IMR-90 (cell line): ENCODE data around the gene TRAF1. TPM values are rescaled to one million over a fixed set of nuclear protein-coding genes. Genes with fewer than 3 reads are reported as not detected.
A peak's percentile ranks its signal among the peaks of the same experiment; 100 is the strongest.

ENCODE experiments used
- ATAC-seq: fragments of 200-7000 bp; cut with Tn5 transposase; 2 replicates; pipeline ENCODE4 v1.9.1; 2020; ENCODE audit warnings: low read depth, mild to moderate bottlenecking, moderate library complexity
- BruUV-seq: library from RNA; stranded (reverse); fragments of 400-500 nt; replicated peaks from 2 replicates; lab custom pipeline; 2021; lab: Mats Ljungman, UMichigan
- CTCF ChIA-PET: fragments of 300-600 bp; formaldehyde crosslinking; extraction: SDS; loops from one replicate; lab custom pipeline; 2021; ENCODE audit warnings: antibody characterized with exemption; lab: Yijun Ruan, JAX
- POLR2A ChIA-PET: fragments of 300-600 bp; sonication (Branson Sonifier 250); formaldehyde crosslinking; loops from one replicate; lab custom pipeline; 2022; ENCODE audit warnings: antibody characterized with exemption; ENCODE audit not compliant: unreplicated experiment; lab: Charles Lee
- DNase-seq: peaks from one replicate; pipeline ENCODE4 v3.0.0; 2013
- H2AFZ ChIP-seq: replicated peaks from 2 replicates; pipeline ENCODE3; 2013; ENCODE audit warnings: low read length, mild to moderate bottlenecking; ENCODE audit not compliant: poor library complexity
- H2AK5ac ChIP-seq: 2 replicates; pipeline ENCODE4 v1.6.1; 2013; ENCODE audit warnings: low read depth, low read length, inconsistent platforms
- H2AK9ac ChIP-seq: replicated peaks from 2 replicates; pipeline ENCODE3; 2013; ENCODE audit warnings: mild to moderate bottlenecking, low read depth, low read length, moderate library complexity; ENCODE audit not compliant: poor library complexity
- H2BK120ac ChIP-seq: 2 replicates; pipeline ENCODE4 v1.6.1; 2013; ENCODE audit warnings: low read depth, low read length, inconsistent platforms
- H2BK15ac ChIP-seq: 3 replicates; pipeline ENCODE4 v1.6.1; 2013; ENCODE audit warnings: low read depth, low read length, inconsistent platforms
- H2BK20ac ChIP-seq: 2 replicates; pipeline ENCODE4 v1.6.1; 2013; ENCODE audit warnings: low read depth, mild to moderate bottlenecking, inconsistent platforms, low read length, moderate library complexity
- H2BK5ac ChIP-seq: 2 replicates; pipeline ENCODE4 v1.6.1; 2013; ENCODE audit warnings: mild to moderate bottlenecking, low read depth, low read length, inconsistent platforms; ENCODE audit not compliant: poor library complexity, severe bottlenecking
- H3K14ac ChIP-seq: replicated peaks from 2 replicates; pipeline ENCODE4 v1.6.1; 2013; ENCODE audit warnings: low read depth, low read length, inconsistent platforms
- H3K18ac ChIP-seq: 2 replicates; pipeline ENCODE4 v1.6.1; 2013; ENCODE audit warnings: low read depth, low read length, control low read depth
- H3K23ac ChIP-seq: 2 replicates; pipeline ENCODE4 v1.6.1; 2013; ENCODE audit warnings: low read depth, low read length, inconsistent platforms
- H3K27ac ChIP-seq: 2 replicates; pipeline ENCODE4 v1.5.1; 2013; ENCODE audit warnings: mild to moderate bottlenecking, control low read depth, low read length; ENCODE audit not compliant: insufficient read depth
- H3K27me3 ChIP-seq: 2 replicates; pipeline ENCODE4 v1.6.1; 2013; ENCODE audit warnings: low read length; ENCODE audit not compliant: control insufficient read depth, insufficient read depth
- H3K36me3 ChIP-seq: 2 replicates; pipeline ENCODE4 v1.6.1; 2013; ENCODE audit warnings: low read length, mixed read lengths; ENCODE audit not compliant: control insufficient read depth, insufficient read depth
- H3K4ac ChIP-seq: 2 replicates; pipeline ENCODE4 v1.6.1; 2013; ENCODE audit warnings: low read depth, low read length, inconsistent platforms
- H3K4me1 ChIP-seq: 2 replicates; pipeline ENCODE4 v1.6.1; 2013; ENCODE audit warnings: low read length, mixed read lengths; ENCODE audit not compliant: control insufficient read depth, insufficient read depth
- H3K4me2 ChIP-seq: 2 replicates; pipeline ENCODE4 v1.6.1; 2013; ENCODE audit warnings: low read depth, mild to moderate bottlenecking, control low read depth, low read length, moderate library complexity
- H3K4me3 ChIP-seq: 2 replicates; pipeline ENCODE4 v1.5.1; 2013; ENCODE audit warnings: low read depth, mild to moderate bottlenecking, control low read depth, low read length, moderate library complexity; ENCODE audit not compliant: insufficient read depth
- H3K56ac ChIP-seq: 2 replicates; pipeline ENCODE4 v1.6.1; 2013; ENCODE audit warnings: low read length, inconsistent platforms; ENCODE audit not compliant: insufficient read depth; ENCODE audit errors: extremely low read depth
- H3K79me1 ChIP-seq, 2 experiments: 2 replicates each; pipeline ENCODE4 v1.6.1; 2013; ENCODE audit warnings: low read length in 2 of 2, inconsistent platforms in 1 of 2, low read depth in 1 of 2
- H3K9ac ChIP-seq: 2 replicates; pipeline ENCODE4 v1.6.1; 2013; ENCODE audit warnings: low read depth, low read length, control low read depth
- H3K9me1 ChIP-seq: 2 replicates; pipeline ENCODE4 v1.6.1; 2013; ENCODE audit warnings: low read length, inconsistent platforms; ENCODE audit not compliant: insufficient read depth
- H3K9me3 ChIP-seq: 2 replicates; pipeline ENCODE4 v1.6.1; 2013; ENCODE audit warnings: low read length; ENCODE audit not compliant: control insufficient read depth, insufficient read depth
- H4K20me1 ChIP-seq: 2 replicates; pipeline ENCODE4 v1.6.1; 2013; ENCODE audit warnings: low read length, inconsistent platforms; ENCODE audit not compliant: insufficient read depth
- H4K5ac ChIP-seq: 2 replicates; pipeline ENCODE4 v1.6.1; 2013; ENCODE audit warnings: mild to moderate bottlenecking, low read depth, low read length, control low read depth
- H4K8ac ChIP-seq, 2 experiments: 2 replicates each; pipeline ENCODE4 v1.6.1; 2013; ENCODE audit warnings: low read depth in 2 of 2, low read length in 2 of 2, control low read depth in 1 of 2, inconsistent platforms in 1 of 2
- H4K91ac ChIP-seq: 2 replicates; pipeline ENCODE4 v1.6.1; 2013; ENCODE audit warnings: low read depth, low read length, inconsistent platforms; ENCODE audit not compliant: insufficient read depth
- BHLHE40 ChIP-seq: fragments of 150-350 bp; IDR thresholded peaks from 2 replicates; pipeline ENCODE4 v1.6.1; 2016; ENCODE audit warnings: mild to moderate bottlenecking, low read depth, low read length
- CTCF ChIP-seq: conservative IDR thresholded peaks from 2 replicates; pipeline ENCODE4 v1.5.1; 2012; ENCODE audit warnings: mild to moderate bottlenecking, low read depth, low read length, improper control_type of control experiment
- SMC3 ChIP-seq: fragments of 150-350 bp; IDR thresholded peaks from 2 replicates; pipeline ENCODE4 v1.6.1; 2016; ENCODE audit warnings: low read depth, mild to moderate bottlenecking, antibody characterized with exemption, low read length, moderate library complexity
- WGBS, 2 experiments: methylation state at CpG; one replicate each; pipeline versions ENCODE4 v1.1.5 to v1.1.7; 2013; ENCODE audit warnings: missing lambda C conversion rate in 2 of 2; ENCODE audit not compliant: insufficient read length in 1 of 2; ENCODE audit errors: extremely low coverage in 2 of 2; 5-methylcytosine and 5-hydroxymethylcytosine counted together
- dilution Hi-C: fragments of 300-500 bp; cut with HindIII; formaldehyde crosslinking; loops from one replicate; pipeline ENCODE4 v1.14.3; 2018; ENCODE audit warnings: low sequenced_read_pairs; ENCODE audit not compliant: unreplicated experiment
- in situ Hi-C: fragments of 300-500 bp; cut with MboI; formaldehyde crosslinking; loops from 3 replicates; pipeline ENCODE4 v1.14.3; 2019; ENCODE audit warnings: low sequenced_read_pairs, inconsistent platforms, mixed read lengths
- intact Hi-C: fragments of 100-400 bp; cut with micrococcal nuclease; formaldehyde crosslinking; loops from 2 replicates; pipeline ENCODE4 v1.10.0; 2022
- polyA plus RNA-seq, 3 experiments: library from polyadenylated mRNA; depleted of rRNA; stranded (reverse); fragments of >200 nt; gene quantifications; 2 replicates each; pipeline ENCODE4 v1.2.3, GENCODE V29; 2012; ENCODE audit warnings: low replicate concordance in 1 of 3
- total RNA-seq: library from RNA; depleted of rRNA; stranded (reverse); fragments of >200 nt; gene quantifications from 2 replicates; pipeline ENCODE4 v1.2.3, GENCODE V29; 2012

TRAF1 gene
- total and polyA plus RNA-seq, 2 of the 4 experiments (the other 2 are of a cell fraction), result 3.9 to 4.1 TPM

DNA sequence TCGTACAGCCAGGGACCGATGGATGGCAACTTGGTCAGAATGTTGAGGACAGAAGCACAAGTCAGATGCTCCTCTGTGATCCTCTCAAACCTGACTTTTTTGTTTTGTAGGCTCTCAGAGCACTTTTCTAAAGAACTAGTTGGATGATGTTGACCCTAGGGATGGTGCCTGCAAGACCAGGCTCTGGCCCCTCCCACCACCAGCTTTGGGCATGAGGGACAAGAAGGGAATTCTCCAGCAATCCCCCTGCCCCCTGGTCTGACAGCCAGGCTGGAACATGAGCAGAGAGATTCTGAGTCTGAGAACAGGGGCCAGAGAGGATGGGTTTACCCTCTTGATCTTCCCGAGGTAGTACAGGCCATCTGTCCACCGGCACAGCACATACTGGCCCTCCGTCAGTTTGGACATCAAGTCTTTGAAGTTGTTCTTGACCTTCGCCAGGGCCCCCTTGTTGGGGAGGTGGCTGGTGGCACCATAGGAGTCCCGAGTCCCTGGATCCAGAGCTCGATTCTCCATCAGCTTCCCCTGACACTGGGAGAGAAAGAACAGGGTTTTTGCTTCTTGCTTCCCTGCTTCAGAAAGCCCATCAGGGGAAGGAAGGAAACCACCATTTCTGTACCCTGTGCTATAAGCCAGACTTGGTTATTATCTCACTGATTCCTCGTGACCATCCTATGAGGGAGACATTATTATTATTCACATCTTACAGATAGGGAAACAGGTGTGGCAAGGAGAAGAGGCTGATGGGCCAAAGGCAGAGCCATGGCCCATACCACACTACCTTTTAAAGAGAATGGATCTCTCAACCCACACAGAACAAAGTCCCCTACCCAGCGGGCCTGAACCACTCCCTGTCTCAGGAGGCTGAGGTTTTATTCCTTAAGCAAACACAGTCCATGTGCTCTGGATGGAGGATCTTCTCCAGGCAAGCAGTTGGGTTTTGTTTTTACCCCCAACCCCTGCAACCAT is 52.1 kb downstream of the TRAF1 start:
- no peak overlapping the region for H2BK5ac ChIP-seq
- CTCF ChIA-PET, result no interaction called here
- DNase-seq (no peak), ATAC-seq (no peak)
- H3K4me1 ChIP-seq, result peaks cover 19% of the 10 kb centered on the region
- no peak overlapping the region for H3K4me2 ChIP-seq
- peaks cover 16% of the 10 kb centered on the region for H3K36me3 ChIP-seq
- 83% methylated on average over 4 of the region's 10 CpGs; no CpG with 5 or more reads in 1 of the 2 experiments for WGBS, 2 experiments
- peak overlapping the region; percentile 2; the same call in 1 of the 2 replicates for H4K91ac ChIP-seq
- H4K8ac ChIP-seq, result peak overlapping the region in 1 of 2 experiments; percentile 33; a peak in 1 of 4 replicates
- H2BK20ac ChIP-seq, result peak overlapping the region; percentile 24; the same call in 1 of the 2 replicates
- intact Hi-C loops (loop anchor here (5.0 kb wide), 1 partner anchor 198 kb away; the partner anchor contains the start of gene CNTRL), dilution Hi-C loops (no loop called here), in situ Hi-C loops (loop anchor here (5.0 kb wide), 1 partner anchor 63 kb away; no protein-coding TSS in a partner anchor)
- no TSS peak for BruUV-seq
- POLR2A ChIA-PET, result no interaction called here
- H2AFZ ChIP-seq, result no peak overlapping the region
- no peak overlapping the region for H2BK120ac ChIP-seq
- H3K27me3 ChIP-seq, result no peaks in the 10 kb centered on the region
- H3K18ac ChIP-seq, result no peak overlapping the region
- peaks cover 28% of the 10 kb centered on the region; the same call in 1 of the 2 replicates for H3K9me1 ChIP-seq
- peak overlapping the region; percentile 25; the same call in 1 of the 2 replicates for H2AK5ac ChIP-seq
- no peak overlapping the region for H3K56ac ChIP-seq
- H3K9me3 ChIP-seq, result no peaks in the 10 kb centered on the region
- no peaks in the 10 kb centered on the region for H4K20me1 ChIP-seq
- peaks cover 19 to 52% of the 10 kb centered on the region in 2 experiments for H3K79me1 ChIP-seq
- H3K23ac ChIP-seq, result peak overlapping the region; percentile 98; the same call in 1 of the 2 replicates
- no peak overlapping the region for H3K9ac ChIP-seq
- H3K14ac ChIP-seq, result peak overlapping the region; percentile 69
- no peak overlapping the region for H3K4me3 ChIP-seq
- no peak for TF ChIP-seq CTCF
- no peak for TF ChIP-seq BHLHE40
- TF ChIP-seq SMC3, result no peak
- H3K27ac ChIP-seq, result no peak overlapping the region
- H2AK9ac ChIP-seq, result peak overlapping the region; percentile 43
- H3K4ac ChIP-seq, result peak overlapping the region; percentile 57
- H2BK15ac ChIP-seq, result no peak overlapping the region
- no peak overlapping the region for H4K5ac ChIP-seq
